Left lobe of liver (tissue), 1 donor: ENCODE results near the gene CYP4B1. TPM values are rescaled to one million over a fixed set of nuclear protein-coding genes. Genes with fewer than 3 reads are reported as not detected.

Experiments
- total RNA-seq: library from RNA; stranded (reverse); gene quantifications from one replicate; pipeline ENCODE4 v1.2.1, GENCODE V29; 2021
- donor health status: DM: no; HTN: yes; CAD: no.

The CYP4B1 gene
- total RNA-seq, 1 donor from 2014 or later = 0.33 TPM

Other genes with a start within 250 kb of the CYP4B1 start
- gene KNCN, start 247.4 kb upstream of the CYP4B1 start, total RNA-seq = not detected
- 18.9 TPM for gene MKNK1, start 194.8 kb upstream of the CYP4B1 start, total RNA-seq
- gene MOB3C, start 182.2 kb upstream of the CYP4B1 start, total RNA-seq = 5.3 TPM
- 43.0 TPM for gene ATPAF1, start 130.7 kb upstream of the CYP4B1 start, total RNA-seq
- gene TEX38, start 127.2 kb upstream of the CYP4B1 start, total RNA-seq = not detected
- gene EFCAB14, start 79.9 kb upstream of the CYP4B1 start, total RNA-seq = 38.7 TPM
- 501 TPM for gene CYP4A11, start 142.4 kb downstream of the CYP4B1 start, total RNA-seq
- gene CYP4X1, start 224.6 kb downstream of the CYP4B1 start, total RNA-seq = 2.4 TPM